Activated CD8-positive, alpha-beta memory T cell treated with anti-CD3 and anti-CD28 coated beads for 36 hours (primary cell): ENCODE measurements around the gene DERL3. TPM values are rescaled to one million over a fixed set of nuclear protein-coding genes. Genes with fewer than 3 reads are reported as not detected.

Experiments
- CTCF ChIA-PET: fragments of 350-600 bp; sonication (Branson Sonifier 250); formaldehyde crosslinking; loops from one replicate; lab custom pipeline; 2021; ENCODE audit warnings: antibody characterized with exemption; lab: Charles Lee
- POLR2A ChIA-PET: fragments of 350-600 bp; sonication (Branson Sonifier 250); formaldehyde crosslinking; loops from one replicate; lab custom pipeline; 2021; ENCODE audit warnings: antibody characterized with exemption; lab: Charles Lee
- total RNA-seq, 2 experiments: library from RNA; stranded (reverse); gene quantifications; one replicate each; pipeline ENCODE4 v1.2.3, GENCODE V29; 2021

The DERL3 gene
- total RNA-seq, 2 experiments from 2014 or later, result 6.7 to 8.1 TPM

GRCh38 chr22:23790819-23791737 is 47.7 kb downstream of the DERL3 start:
- CTCF ChIA-PET, result no interaction called here
- POLR2A ChIA-PET, result no interaction called here

- POLR2A ChIA-PET, result interaction anchor here (0.5 to 0.6 kb wide), 2 partner anchors 27 to 36 kb away, joined by 3 to 5 read pairs; partner anchors contain the start of gene C22orf15
- CTCF ChIA-PET, result no interaction called here
These were observed 49.2 kb downstream of the DERL3 start for GRCh38 chr22:23789638-23790037.

GRCh38 chr22:23789121-23789520 is 49.7 kb downstream of the DERL3 start:
- POLR2A ChIA-PET, result interaction anchor here (0.5 to 0.6 kb wide), 2 partner anchors 26 to 37 kb away, joined by 3 to 5 read pairs; partner anchors contain the start of gene C22orf15
- CTCF ChIA-PET, result no interaction called here

- ChIA-PET POLR2A (no interaction called here), CTCF (interaction anchor here (0.6 to 1.4 kb wide), 3 partner anchors 51 to 61 kb away, joined by 3 to 4 read pairs (median 3); no protein-coding TSS in a partner anchor)
These were observed 50.9 kb downstream of the DERL3 start for GRCh38 chr22:23787910-23788309.

GRCh38 chr22:23787600-23787896 is 51.3 kb downstream of the DERL3 start:
- ChIA-PET POLR2A (no interaction called here), CTCF (interaction anchor here (0.6 to 1.4 kb wide), 4 partner anchors 15 to 62 kb away, joined by 3 to 4 read pairs (median 3); partner anchors contain the start of gene MMP11)

- ChIA-PET POLR2A (no interaction called here), CTCF (interaction anchor here (0.6 to 1.4 kb wide), 5 partner anchors 12 to 62 kb away, joined by 3 to 4 read pairs (median 3); partner anchors contain the start of gene MMP11)
These were observed 51.8 kb downstream of the DERL3 start, which contains the start of gene SMARCB1 for GRCh38 chr22:23786752-23787599. SMARCB1 (plus strand) TSS chr22:23786966; CDS start chr22:23787170, 204 bp downstream.

- CTCF ChIA-PET, result interaction anchor here (0.5 to 1.4 kb wide), 3 partner anchors 12 to 15 kb away, joined by 3 to 4 read pairs (median 3); partner anchors contain the start of gene MMP11
- POLR2A ChIA-PET, result interaction anchor here (0.6 kb wide), 1 partner anchor 67 kb away, joined by 5 read pairs; no protein-coding TSS in a partner anchor
These were observed 52.5 kb downstream of the DERL3 start for GRCh38 chr22:23786261-23786710.

Other genes starting within 250 kb of the DERL3 start
- gene DRICH1, start 206.7 kb downstream of the DERL3 start, total RNA-seq, result under 1 TPM in 1 of 2 experiments, not detected in 1; 0.19 TPM
- 1 to 10 TPM; 6.6 to 7.1 TPM for gene RGL4, start 148.0 kb downstream of the DERL3 start, total RNA-seq
- gene ZNF70, start 87.9 kb downstream of the DERL3 start, total RNA-seq, result 1 to 10 TPM; 3.4 to 3.5 TPM
- not detected for gene VPREB3, start 84.6 kb downstream of the DERL3 start, total RNA-seq
- gene C22orf15, start 76.0 kb downstream of the DERL3 start, total RNA-seq, result under 1 TPM; 0.78 to 0.84 TPM
- 100 to 1,000 TPM; 191 to 203 TPM for gene CHCHD10, start 71.0 kb downstream of the DERL3 start, total RNA-seq
- gene MMP11, start 66.2 kb downstream of the DERL3 start, total RNA-seq, result under 1 TPM; 0.42 to 0.74 TPM
- 100 to 1,000 TPM; 102 to 104 TPM for gene SMARCB1, start 52.0 kb downstream of the DERL3 start, total RNA-seq
- gene SLC2A11, start 18.9 kb upstream of the DERL3 start, total RNA-seq, result 1 to 10 TPM; 8.0 to 8.1 TPM
- gene MIF, start 55.4 kb upstream of the DERL3 start, total RNA-seq, result 1,000 to 10,000 TPM; 1,115 to 1,141 TPM
- gene GSTT2B, start 122.2 kb upstream of the DERL3 start, total RNA-seq, result not detected
- gene DDTL, start 127.9 kb upstream of the DERL3 start, total RNA-seq, result not detected
- gene DDT, start 135.4 kb upstream of the DERL3 start, total RNA-seq, result 100 to 1,000 TPM; 108 to 110 TPM
- not detected for gene GSTT2, start 141.1 kb upstream of the DERL3 start, total RNA-seq
- not detected for gene GSTT4, start 166.4 kb upstream of the DERL3 start, total RNA-seq
- 10 to 100 TPM; 71.0 to 73.1 TPM for gene CABIN1, start 172.3 kb upstream of the DERL3 start, total RNA-seq